Measurements from ENCODE around the gene MYD88. TPM values are rescaled to one million over a fixed set of nuclear protein-coding genes. Genes with fewer than 3 reads are reported as not detected.

Gene MYD88
- total and polyA plus RNA-seq, 9 of the 15 experiments (the other 6 are each of a cell fraction or from before 2014, with no cell fraction given) = 3.2 to 47.3 (median 27.6) TPM

GRCh38 chr3:38164952-38165721 lies 26.7 kb downstream of the MYD88 start, which contains the start of gene OXSR1 (continued):
- TF ChIP-seq POLR3G (IDR thresholded peaks at IDR 0.05; ENCODE audit: extremely low read depth, insufficient read length, insufficient replicate concordance) = no peak
- no peak for TF ChIP-seq ZNF584 (CRISPR knock-in tag; IDR thresholded peaks at IDR 0.05; ENCODE audit: low read depth)
- 0 out of 2 replicates have a peak, but pooled peaks have one; percentile 57 for TF ChIP-seq RAD51 (IDR thresholded peaks at IDR 0.05; ENCODE audit: borderline replicate concordance, low read depth)
- TF ChIP-seq ATF7 (IDR thresholded peaks at IDR 0.05) = peak; percentile 99
- no peak for TF ChIP-seq RBM15 (IDR thresholded peaks at IDR 0.05; ENCODE audit: insufficient read depth, low read length)
- TF ChIP-seq CHD2 (IDR thresholded peaks at IDR 0.05; ENCODE audit: low read depth, low read length) = peak; percentile 54; the same call in 1 of the 2 replicates
- peak; percentile 95 for TF ChIP-seq CXXC5 (CRISPR knock-in tag; IDR thresholded peaks at IDR 0.05)
- no peak for TF ChIP-seq MBD1 (CRISPR knock-in tag; IDR thresholded peaks at IDR 0.05)
- TF ChIP-seq BACH1 (tag; IDR thresholded peaks at IDR 0.05) = no peak; the same call in 1 of the 2 replicates
- TF ChIP-seq AFF4 (CRISPR knock-in tag; IDR thresholded peaks at IDR 0.05) = no peak; the same call in 1 of the 2 replicates
- TF ChIP-seq KDM2B (CRISPR knock-in tag; IDR thresholded peaks at IDR 0.05) = no peak
- no peak for TF ChIP-seq PURB (CRISPR knock-in tag; IDR thresholded peaks at IDR 0.05; ENCODE audit: low read depth)
- no peak; the same call in 1 of the 2 replicates for TF ChIP-seq OTX1 (CRISPR knock-in tag; IDR thresholded peaks at IDR 0.05)
- no peak for TF ChIP-seq GATA2 (CRISPR knock-in tag; IDR thresholded peaks at IDR 0.05)
- peak; percentile 77; the same call in 1 of the 2 replicates for TF ChIP-seq ZNF395 (CRISPR knock-in tag; IDR thresholded peaks at IDR 0.05)
- peak; percentile 63; the same call in 1 of the 2 replicates for TF ChIP-seq FOXP4 (CRISPR knock-in tag; IDR thresholded peaks at IDR 0.05; ENCODE audit: borderline replicate concordance)
- TF ChIP-seq HLTF (IDR thresholded peaks at IDR 0.05) = no peak; the same call in 1 of the 2 replicates
- no peak for TF ChIP-seq ZNF696 (CRISPR knock-in tag; conservative IDR thresholded peaks at IDR 0.05)
- TF ChIP-seq FOXJ2 (tag; IDR thresholded peaks at IDR 0.05) = no peak
